Peyer's patch (tissue), 4 donors: ENCODE measurements around the gene CUEDC2. TPM values are rescaled to one million over a fixed set of nuclear protein-coding genes. Genes with fewer than 3 reads are reported as not detected.

ENCODE experiments used
- DNase-seq, 3 donors: peaks; one replicate each; pipeline ENCODE4 v3.0.0-alpha.2; 2017 to 2019
- H3K27ac ChIP-seq, 4 donors: fragments of 200-600 bp; sonication (generic); one replicate each; pipeline ENCODE4 v1.5.1; 2016 to 2019
- H3K27me3 ChIP-seq, 2 donors: fragments of 200-600 bp; sonication (generic); one replicate each; pipeline ENCODE4 v1.5.1; 2019
- H3K36me3 ChIP-seq, 3 donors: fragments of 200-600 bp; sonication (generic); one replicate each; pipeline ENCODE4 v1.5.1; 2016 to 2019
- H3K4me1 ChIP-seq, 4 donors: fragments of 200-600 bp; sonication (generic); one replicate each; pipeline ENCODE4 v1.5.1; 2016 to 2019
- H3K4me3 ChIP-seq, 4 donors: fragments of 200-600 bp; sonication (generic); 1 replicate in 3 of 4; 2 replicates in 1 of 4; pipeline ENCODE4 v1.5.1; 2016 to 2019; ENCODE audit warnings: mild to moderate bottlenecking in 1 of 4
- H3K9me3 ChIP-seq, 4 donors: fragments of 200-600 bp; sonication (generic); one replicate each; pipeline ENCODE4 v1.5.1; 2016 to 2019; ENCODE audit warnings: mild to moderate bottlenecking in 1 of 4
- POLR2A ChIP-seq, 2 donors: fragments of 450-650 bp; IDR thresholded peaks; one replicate each; pipeline ENCODE4 v1.5.1; 2017; ENCODE audit warnings: antibody characterized with exemption in 2 of 2, mild to moderate bottlenecking in 2 of 2, moderate library complexity in 2 of 2
- total RNA-seq, 4 donors: library from RNA; depleted of rRNA; stranded (reverse); fragments of >200 nt; gene quantifications; one replicate each; pipeline ENCODE4 v1.1.0, GENCODE V29; 2016
- TF ChIP-seq, protein P1 (sequence below), 6 experiments: fragments of 450-650 bp in 4 of 6; fragments of 200-600 bp in 2 of 6; sonication (generic) in 1 of 6; IDR thresholded peaks; one replicate each; pipeline ENCODE4 v1.5.1; 2017 to 2019; ENCODE audit warnings: antibody characterized with exemption in 6 of 6, mild to moderate bottlenecking in 3 of 6, moderate library complexity in 1 of 6

CUEDC2 gene
- total RNA-seq, 4 donors from 2014 or later = 8.9 to 56.9 (median 29.3) TPM

DNA sequence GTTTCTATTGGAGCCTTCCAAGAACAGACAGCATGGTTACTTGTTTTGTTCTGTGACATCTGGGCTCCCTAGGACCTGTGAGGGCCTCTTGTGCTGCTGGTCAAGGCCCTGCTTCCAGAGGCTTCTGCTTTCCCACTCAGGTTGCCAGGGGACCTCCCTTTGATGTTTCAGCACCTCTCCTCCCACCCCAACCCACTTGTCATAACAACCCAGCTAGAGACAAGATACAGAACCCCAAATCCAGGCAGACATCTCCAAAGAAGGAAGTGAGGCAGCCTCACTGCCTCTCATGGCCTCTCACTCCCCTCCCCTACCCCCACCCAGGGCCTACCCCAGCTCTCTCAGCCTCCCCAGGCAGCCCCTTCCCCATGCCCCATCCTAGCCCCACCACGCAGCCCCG is 25.6 kb downstream of the CUEDC2 start:
- peak overlapping the region in 1 of 4 donors; percentile 86 for H3K27ac ChIP-seq
- no peaks in the 10 kb centered on the region for H3K9me3 ChIP-seq
- H3K36me3 ChIP-seq = peaks cover 0 to 8% (median 0%) of the 10 kb centered on the region in 3 donors
- no peak overlapping the region for H3K4me3 ChIP-seq
- H3K4me1 ChIP-seq = peaks cover 0 to 28% (median 11%) of the 10 kb centered on the region in 4 donors
- peaks cover 0 to 9% of the 10 kb centered on the region in 2 donors for H3K27me3 ChIP-seq
- TF ChIP-seq, protein P1, sequence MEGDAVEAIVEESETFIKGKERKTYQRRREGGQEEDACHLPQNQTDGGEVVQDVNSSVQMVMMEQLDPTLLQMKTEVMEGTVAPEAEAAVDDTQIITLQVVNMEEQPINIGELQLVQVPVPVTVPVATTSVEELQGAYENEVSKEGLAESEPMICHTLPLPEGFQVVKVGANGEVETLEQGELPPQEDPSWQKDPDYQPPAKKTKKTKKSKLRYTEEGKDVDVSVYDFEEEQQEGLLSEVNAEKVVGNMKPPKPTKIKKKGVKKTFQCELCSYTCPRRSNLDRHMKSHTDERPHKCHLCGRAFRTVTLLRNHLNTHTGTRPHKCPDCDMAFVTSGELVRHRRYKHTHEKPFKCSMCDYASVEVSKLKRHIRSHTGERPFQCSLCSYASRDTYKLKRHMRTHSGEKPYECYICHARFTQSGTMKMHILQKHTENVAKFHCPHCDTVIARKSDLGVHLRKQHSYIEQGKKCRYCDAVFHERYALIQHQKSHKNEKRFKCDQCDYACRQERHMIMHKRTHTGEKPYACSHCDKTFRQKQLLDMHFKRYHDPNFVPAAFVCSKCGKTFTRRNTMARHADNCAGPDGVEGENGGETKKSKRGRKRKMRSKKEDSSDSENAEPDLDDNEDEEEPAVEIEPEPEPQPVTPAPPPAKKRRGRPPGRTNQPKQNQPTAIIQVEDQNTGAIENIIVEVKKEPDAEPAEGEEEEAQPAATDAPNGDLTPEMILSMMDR (IDR thresholded peaks at IDR 0.05) = no peak
- no peak for TF ChIP-seq POLR2A (IDR thresholded peaks at IDR 0.05)
- no peak for DNase-seq

DNA sequence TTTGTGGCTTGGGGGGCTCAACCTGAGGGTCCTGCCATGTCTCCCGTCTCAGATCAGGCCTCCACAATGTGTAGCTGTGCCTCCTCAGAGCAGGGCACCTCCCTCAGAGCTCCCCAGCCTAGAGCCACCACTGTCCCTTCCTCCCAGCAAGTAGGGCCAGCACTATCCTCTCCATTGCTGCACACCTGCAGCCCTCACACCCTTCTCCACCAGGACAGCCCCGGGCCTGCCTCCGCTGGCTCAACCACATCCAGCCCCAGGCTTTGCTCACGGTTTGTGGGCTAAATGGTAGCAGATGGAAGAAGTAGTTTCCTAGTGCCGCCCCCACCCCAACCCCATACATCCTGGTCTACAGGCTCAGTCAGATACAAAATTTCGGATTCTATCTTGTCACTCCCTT is 26.7 kb downstream of the CUEDC2 start:
- no peak for DNase-seq
- peak overlapping the region in 1 of 4 donors; percentile 86 for H3K27ac ChIP-seq
- H3K4me1 ChIP-seq = peaks cover 0 to 24% (median 9%) of the 10 kb centered on the region in 4 donors
- peaks cover 0 to 9% of the 10 kb centered on the region in 2 donors for H3K27me3 ChIP-seq
- H3K9me3 ChIP-seq = no peaks in the 10 kb centered on the region
- TF ChIP-seq, protein P1 (IDR thresholded peaks at IDR 0.05) = no peak
- no peak for TF ChIP-seq POLR2A (IDR thresholded peaks at IDR 0.05)
- no peak overlapping the region for H3K4me3 ChIP-seq
- H3K36me3 ChIP-seq = peaks cover 0 to 19% (median 0%) of the 10 kb centered on the region in 3 donors

DNA sequence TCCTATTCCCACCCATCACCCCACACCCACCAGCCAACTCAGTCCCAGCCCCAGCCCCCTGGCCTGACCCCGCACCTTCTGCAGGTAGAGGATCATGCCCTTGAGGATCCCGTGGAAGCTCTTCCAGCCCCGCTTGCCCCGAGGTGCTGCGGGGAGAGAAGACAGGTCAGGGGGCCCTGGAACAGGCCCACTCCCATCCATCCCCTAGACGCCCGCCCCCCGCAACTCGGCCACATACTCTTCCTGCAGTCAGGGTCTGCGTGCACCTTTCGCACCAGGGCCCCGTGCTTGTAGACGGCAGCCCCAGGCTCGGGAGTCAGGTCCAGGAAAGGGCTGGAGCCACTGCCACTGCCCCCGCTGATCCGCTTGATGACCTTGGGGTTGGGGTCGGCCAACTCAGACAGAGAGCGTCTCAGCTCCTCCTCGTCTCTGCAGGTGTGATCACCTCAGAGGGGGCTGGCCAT is 27.2 kb downstream of the CUEDC2 start:
- Histone ChIP-seq H3K4me3 (no peak overlapping the region), H3K27ac (peak overlapping the region in 1 of 4 donors; percentile 86), H3K9me3 (no peaks in the 10 kb centered on the region), H3K27me3 (peaks cover 0 to 4% of the 10 kb centered on the region in 2 donors), H3K4me1 (peaks cover 0 to 19% (median 7%) of the 10 kb centered on the region in 4 donors), H3K36me3 (peaks cover 0 to 24% (median 0%) of the 10 kb centered on the region in 3 donors)
- TF ChIP-seq, protein P1 (IDR thresholded peaks at IDR 0.05) = no peak
- no peak for TF ChIP-seq POLR2A (IDR thresholded peaks at IDR 0.05)
- DNase-seq = no peak

DNA sequence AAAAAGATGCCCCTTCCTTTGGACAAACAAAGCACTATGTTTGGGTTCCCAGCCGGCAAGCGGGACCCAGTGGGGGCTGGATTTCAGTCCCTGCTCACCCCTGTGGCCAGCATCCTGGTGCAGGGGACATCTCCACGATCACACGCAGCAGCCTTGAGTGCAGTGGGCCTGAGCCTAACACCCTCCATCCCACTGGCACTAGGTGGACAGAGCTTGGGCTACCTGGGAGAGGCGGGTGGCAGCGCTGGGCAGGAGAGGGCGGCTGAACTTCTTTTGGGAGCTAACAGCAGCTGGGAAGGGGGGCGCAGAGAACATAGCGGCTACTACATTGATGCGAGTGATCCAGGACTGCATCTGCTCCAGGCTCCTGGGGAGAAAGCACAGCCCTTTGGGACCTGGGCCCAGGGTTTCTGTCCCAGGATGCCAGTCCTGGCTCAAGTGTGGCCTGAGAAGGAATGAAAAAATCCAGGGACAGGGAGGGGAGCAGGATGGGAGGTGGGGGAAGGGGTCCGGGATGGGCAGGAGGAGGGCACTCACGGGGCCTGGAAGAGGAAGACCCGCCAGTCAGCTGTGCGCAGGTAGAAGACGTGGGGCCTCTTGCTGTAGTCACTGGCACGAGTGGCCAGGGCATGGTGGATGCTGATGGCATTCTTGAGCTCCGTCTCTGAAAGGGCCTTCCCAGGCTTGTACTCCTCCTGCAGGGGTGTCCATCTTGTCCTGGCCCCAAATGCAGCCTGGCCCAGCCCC is 27.8 kb downstream of the CUEDC2 start:
- H3K27ac ChIP-seq = peak overlapping the region in 1 of 4 donors; percentile 86

DNA sequence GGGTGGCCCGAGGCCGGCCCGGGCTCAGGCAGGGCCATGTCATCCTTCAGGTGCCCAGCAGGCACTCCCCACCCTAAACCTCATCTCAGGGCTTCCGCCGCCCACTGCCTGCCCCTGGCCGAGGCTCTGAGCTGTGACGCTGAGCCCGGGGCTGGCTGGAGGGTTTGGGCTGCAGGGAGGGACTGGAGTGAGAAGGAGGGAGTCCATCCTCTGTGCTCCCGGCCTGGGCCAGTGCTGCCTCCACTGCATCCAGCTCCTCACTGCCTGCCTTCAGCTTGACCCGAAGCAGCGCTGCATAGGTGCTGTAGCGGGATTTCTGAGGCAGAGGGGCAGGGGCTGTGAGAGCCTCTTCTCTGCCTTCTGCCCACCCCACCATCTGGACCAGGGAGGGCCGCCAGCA is 29.3 kb downstream of the CUEDC2 start:
- Histone ChIP-seq H3K4me3 (no peak overlapping the region), H3K27ac (peak overlapping the region in 1 of 4 donors; percentile 28), H3K27me3 (no peaks in the 10 kb centered on the region), H3K4me1 (peaks cover 0 to 19% (median 9%) of the 10 kb centered on the region in 4 donors), H3K36me3 (peaks cover 0 to 24% (median 0%) of the 10 kb centered on the region in 3 donors), H3K9me3 (no peaks in the 10 kb centered on the region)
- TF ChIP-seq POLR2A (IDR thresholded peaks at IDR 0.05) = no peak
- TF ChIP-seq, protein P1 (IDR thresholded peaks at IDR 0.05) = no peak
- no peak for DNase-seq

More for the DNA sequence above, 27.8 kb downstream of the CUEDC2 start:
- no peaks in the 10 kb centered on the region for H3K27me3 ChIP-seq
- peaks cover 0 to 19% (median 9%) of the 10 kb centered on the region in 4 donors for H3K4me1 ChIP-seq
- H3K36me3 ChIP-seq = peaks cover 0 to 24% (median 0%) of the 10 kb centered on the region in 3 donors
- TF ChIP-seq POLR2A (IDR thresholded peaks at IDR 0.05) = no peak
- TF ChIP-seq, protein P1 (IDR thresholded peaks at IDR 0.05) = no peak
- no peak overlapping the region for H3K4me3 ChIP-seq
- no peak for DNase-seq
- no peaks in the 10 kb centered on the region for H3K9me3 ChIP-seq
